Mononuclear cell (primary cell): ENCODE measurements around the gene TBC1D30. TPM values are rescaled to one million over a fixed set of nuclear protein-coding genes. Genes with fewer than 3 reads are reported as not detected.

Experiments used
- H3K27me3 ChIP-seq: 2 replicates; pipeline ENCODE4 v1.6.0; 2011; ENCODE audit warnings: low read length, control low read depth; ENCODE audit not compliant: insufficient read depth
- H3K4me1 ChIP-seq: 2 replicates; pipeline ENCODE4 v1.5.1; 2011; ENCODE audit warnings: mild to moderate bottlenecking, low read length, control low read depth; ENCODE audit not compliant: insufficient read depth
- H3K4me3 ChIP-seq: 2 replicates; pipeline ENCODE4 v1.5.1; 2011; ENCODE audit warnings: mild to moderate bottlenecking, low read length, moderate library complexity
- H3K9me3 ChIP-seq: 2 replicates; pipeline ENCODE4 v1.5.1; 2011; ENCODE audit warnings: low read depth, mild to moderate bottlenecking, control low read depth, low read length
- total RNA-seq: library from RNA; depleted of rRNA; stranded (reverse); fragments of >200 nt; gene quantifications from one replicate; pipeline ENCODE4 v1.2.3, GENCODE V29; 2012

The TBC1D30 gene
- total RNA-seq, 1 donor = 2.4 TPM

DNA sequence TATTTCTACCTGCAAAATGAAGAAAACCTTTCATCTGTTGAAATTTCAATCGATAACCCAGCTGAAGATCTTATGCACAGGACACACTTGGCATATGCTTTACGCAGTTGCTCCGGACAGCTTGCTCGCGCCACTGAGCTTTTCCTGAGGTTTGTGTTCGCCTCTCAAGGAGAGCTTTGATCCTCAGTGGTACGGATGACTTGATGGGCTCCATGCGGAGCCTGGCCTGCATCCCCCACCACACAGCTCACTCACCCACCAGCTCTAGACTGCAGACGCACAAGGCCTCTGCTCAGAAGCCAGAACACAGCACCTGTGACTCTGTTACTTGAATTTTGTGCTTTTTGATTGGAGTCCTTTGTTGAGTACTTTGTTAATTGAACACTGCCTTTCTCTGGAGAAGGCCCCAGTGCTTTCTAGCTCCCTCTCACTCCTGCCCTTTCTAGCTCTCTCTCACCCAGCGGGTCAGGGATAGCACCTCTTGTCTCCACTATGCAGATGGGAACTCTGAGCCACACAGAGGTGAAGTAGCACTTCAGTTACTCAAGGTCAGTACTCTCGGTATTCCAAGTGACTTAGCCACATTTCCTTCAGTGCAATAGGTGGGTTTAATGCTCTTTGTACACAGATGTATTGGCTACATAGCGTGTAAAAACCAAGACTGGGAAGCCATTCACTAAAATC, 52.1 kb downstream of the TBC1D30 start:
- Histone ChIP-seq H3K9me3 (no peaks in the 10 kb centered on the region), H3K4me1 (no peaks in the 10 kb centered on the region), H3K27me3 (no peaks in the 10 kb centered on the region), H3K4me3 (no peak overlapping the region)

DNA sequence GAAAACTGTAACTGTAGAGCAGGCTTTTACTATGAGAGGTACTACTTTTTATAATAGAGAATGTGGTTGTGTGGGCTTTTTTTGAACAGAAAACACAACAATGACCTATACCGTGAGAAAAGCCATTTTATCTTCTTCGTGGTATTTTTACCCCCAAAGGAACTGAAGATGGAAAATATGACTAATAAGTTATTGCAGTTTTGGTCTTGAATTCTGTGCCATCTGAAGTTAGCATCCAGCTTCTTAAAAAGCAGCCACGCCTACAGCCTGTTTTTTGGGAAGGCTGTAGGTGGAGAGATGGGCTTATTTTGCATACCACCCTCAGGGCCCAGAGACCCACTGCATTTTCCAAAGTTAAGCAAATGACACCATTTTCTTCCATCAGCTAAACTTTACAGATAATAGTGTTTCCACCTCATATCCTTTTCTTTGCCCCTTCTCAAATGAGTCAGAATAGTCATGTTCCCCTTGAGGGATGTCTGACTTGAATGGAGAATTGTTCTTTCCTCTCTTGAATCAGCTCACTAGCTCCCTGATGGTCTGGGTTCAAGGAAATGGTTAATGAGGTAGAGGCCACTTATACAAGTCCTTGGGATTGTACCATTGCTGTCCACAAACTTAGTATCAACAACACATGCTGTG, 53.0 kb downstream of the TBC1D30 start:
- Histone ChIP-seq H3K4me3 (no peak overlapping the region), H3K4me1 (no peaks in the 10 kb centered on the region), H3K9me3 (no peaks in the 10 kb centered on the region), H3K27me3 (no peaks in the 10 kb centered on the region)

DNA sequence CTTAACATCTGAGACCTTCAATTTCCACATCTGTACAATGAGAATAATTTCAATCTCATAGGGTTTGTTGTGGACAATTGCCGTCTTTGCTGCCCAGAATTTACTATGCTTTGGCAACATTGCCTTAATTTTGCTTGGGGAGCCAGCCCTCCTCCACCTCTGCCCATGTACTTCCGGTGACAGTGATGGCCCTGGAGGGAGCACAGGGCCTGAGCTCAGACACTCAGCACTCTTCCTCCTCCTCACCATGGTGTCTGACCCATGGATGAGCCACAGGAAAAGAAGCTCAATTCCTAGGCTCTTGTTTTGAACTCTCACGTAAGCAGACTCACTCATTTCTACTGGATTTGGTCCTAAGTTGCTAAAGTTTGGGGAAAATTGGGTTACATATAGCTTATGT, 58.2 kb downstream of the TBC1D30 start:
- Histone ChIP-seq H3K4me3 (no peak overlapping the region), H3K9me3 (no peaks in the 10 kb centered on the region), H3K4me1 (no peaks in the 10 kb centered on the region), H3K27me3 (no peaks in the 10 kb centered on the region)

DNA sequence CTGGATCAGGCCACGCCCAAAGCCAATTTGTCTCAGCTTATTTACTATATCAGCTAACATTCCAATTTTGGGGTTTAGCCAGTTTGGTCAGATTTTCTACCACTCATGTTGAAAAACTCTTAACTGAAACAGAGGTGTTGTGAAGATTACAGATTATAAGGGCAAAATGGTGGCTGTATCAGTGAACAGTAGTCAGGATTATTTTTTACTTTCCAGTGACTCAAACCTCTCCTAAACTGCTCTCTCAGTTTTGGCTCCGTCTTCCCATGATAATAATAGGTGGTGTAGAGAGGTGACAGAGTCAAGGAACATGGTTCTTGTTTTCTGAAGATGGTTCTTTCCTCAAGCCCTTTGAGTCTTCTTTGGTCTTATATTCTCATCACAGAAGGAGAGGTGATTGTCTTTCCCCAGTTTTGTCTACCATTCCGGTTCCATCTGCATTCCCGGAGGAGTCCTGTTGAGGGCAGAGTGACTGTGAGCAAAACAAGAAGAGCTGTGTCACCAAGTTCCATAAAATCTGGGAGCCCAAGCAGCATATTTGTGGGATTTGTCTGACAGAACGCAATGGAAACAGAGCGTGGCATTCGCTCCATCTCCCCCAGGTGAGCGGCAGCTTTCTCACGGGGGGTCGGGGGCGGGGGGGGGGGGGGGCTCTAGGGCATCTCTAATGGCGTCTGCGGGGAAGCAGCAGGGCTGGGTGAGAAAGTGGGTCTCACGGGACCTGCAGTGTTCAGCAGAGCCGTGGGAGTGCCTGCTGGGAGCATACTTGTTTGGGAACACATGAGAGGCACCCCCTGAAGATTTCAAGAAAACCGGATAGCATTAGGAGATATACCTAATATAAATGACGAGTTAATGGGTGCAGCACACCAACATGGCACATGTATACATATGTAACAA, 59.1 kb downstream of the TBC1D30 start:
- no peaks in the 10 kb centered on the region for H3K27me3 ChIP-seq
- no peak overlapping the region for H3K4me3 ChIP-seq
- H3K4me1 ChIP-seq = no peaks in the 10 kb centered on the region
- H3K9me3 ChIP-seq = no peaks in the 10 kb centered on the region

DNA sequence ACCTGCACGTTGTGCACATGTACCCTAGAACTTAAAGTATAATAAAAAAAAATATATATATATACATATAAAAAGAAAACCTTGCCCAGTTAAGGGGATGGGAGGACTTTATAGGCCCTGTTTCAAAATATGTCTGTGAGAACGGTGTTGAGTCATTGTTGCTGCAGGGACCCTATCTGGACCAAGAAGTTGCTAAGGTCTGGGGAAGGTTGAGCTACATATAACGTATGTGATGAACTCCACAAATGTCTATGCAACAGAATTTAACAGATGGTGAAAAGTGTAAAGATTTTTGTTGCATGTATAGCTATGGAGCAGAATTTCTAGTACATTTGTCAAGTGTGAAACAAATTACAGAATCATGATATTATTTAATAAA, 59.7 kb downstream of the TBC1D30 start:
- H3K9me3 ChIP-seq = no peaks in the 10 kb centered on the region
- H3K27me3 ChIP-seq = no peaks in the 10 kb centered on the region
- no peak overlapping the region for H3K4me3 ChIP-seq
- H3K4me1 ChIP-seq = no peaks in the 10 kb centered on the region

DNA sequence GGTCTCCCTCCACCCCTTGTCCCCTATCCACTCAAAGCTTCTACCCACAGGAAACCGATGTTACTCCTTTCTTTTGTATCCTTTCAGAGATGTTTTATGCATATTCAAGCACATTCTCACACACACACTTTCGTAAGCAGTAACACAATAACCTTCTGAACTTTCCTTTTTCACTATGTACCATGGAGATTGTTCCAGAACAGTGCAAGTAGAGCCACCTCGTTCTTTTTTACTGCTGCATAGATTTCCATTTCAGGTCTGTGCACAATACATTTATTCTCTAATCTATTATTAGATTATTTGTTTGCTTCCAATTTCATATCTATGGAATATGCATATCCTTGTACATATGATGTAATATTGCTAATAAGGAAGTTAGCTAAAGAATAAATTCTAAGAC, 60.3 kb downstream of the TBC1D30 start:
- H3K9me3 ChIP-seq = no peaks in the 10 kb centered on the region
- H3K27me3 ChIP-seq = no peaks in the 10 kb centered on the region
- H3K4me1 ChIP-seq = no peaks in the 10 kb centered on the region
- no peak overlapping the region for H3K4me3 ChIP-seq

DNA sequence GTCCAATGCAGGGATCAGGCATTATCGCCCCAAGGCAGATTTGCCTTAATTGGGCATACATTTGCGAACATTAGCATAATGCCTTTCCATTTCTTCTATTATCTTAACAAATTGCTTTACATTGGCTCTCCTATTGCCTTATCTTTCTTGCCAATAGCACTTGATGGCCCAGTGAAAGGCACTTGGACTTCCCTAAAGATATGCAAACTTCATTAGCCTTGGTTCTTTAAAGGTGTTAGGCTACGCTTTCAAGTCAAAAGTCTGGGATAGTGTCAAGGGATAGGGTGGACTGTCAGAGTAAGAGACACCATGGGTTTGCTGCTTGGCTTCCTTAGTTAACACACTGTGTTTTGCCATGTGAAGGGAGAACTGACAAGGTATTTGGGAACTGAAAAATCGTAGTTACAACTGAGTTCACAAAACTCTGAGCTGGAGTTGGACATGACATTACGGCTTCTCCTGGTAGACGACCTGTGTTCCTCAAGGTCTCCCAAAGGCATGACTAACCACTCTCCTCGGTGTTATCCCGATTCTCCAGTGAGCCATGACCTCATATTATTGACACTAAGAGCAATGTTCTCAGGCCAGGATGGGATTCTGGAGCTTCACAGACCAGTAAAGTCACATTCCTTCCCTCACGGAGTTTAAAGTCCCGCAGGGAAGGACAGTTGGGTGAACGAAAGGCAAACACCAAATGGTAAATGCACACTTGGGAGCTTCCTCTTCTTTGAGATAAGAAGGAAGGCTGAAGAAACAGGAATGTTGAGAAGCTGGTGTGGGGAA, 65.2 kb downstream of the TBC1D30 start:
- H3K4me3 ChIP-seq = no peak overlapping the region
- H3K9me3 ChIP-seq = no peaks in the 10 kb centered on the region
- no peaks in the 10 kb centered on the region for H3K4me1 ChIP-seq
- peaks cover 9% of the 10 kb centered on the region for H3K27me3 ChIP-seq

DNA sequence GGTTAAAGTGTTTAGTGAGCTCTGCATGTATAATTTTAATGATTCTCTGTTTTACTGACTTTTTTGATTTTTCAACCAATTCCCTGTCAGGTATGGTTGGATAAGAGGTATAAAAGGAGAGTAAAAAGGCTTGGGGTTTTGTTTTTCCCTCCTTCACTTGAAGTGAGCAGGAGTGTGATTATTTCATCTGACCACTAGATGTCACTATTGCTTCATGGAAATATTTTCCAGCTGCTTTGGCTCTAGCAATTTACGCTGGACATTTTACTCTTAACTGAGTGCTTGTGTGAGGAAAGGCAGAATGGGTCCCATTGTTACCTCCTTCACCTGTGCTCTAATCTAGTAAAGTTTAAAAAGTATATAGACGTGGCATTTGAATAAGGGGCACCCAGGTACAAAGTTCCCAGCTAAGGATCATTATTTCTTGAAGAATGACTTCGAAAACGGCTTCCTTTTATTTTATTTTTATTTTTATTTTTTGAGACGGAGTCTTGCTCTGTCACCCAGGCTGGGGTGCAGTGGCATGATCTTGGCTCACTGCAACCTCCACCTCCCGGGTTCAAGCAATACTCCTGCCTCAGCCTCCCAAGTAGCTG, 66.5 kb downstream of the TBC1D30 start:
- Histone ChIP-seq H3K4me3 (no peak overlapping the region), H3K9me3 (no peaks in the 10 kb centered on the region), H3K4me1 (no peaks in the 10 kb centered on the region), H3K27me3 (peaks cover 16% of the 10 kb centered on the region)

DNA sequence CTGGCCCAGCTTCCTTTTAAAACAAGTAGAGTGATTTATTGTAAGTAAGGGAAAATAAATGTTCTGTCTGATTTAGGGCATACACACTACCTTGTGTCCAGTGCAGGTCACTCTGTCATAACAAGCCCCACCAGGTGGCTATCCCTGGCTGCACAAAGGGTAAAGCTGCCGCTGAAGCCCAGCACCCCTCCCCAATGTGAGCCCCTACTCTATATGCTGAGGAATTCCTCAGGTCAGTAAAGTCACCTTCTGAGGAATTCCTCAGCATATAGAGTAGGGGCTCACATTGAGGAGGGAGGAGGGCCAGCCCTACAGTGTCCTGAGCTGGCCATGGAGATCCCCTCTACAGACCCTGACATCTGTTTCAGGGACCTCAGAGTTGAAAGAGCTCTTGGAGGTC, 67.2 kb downstream of the TBC1D30 start:
- Histone ChIP-seq H3K4me3 (no peak overlapping the region), H3K27me3 (peaks cover 16% of the 10 kb centered on the region), H3K9me3 (no peaks in the 10 kb centered on the region), H3K4me1 (no peaks in the 10 kb centered on the region)

DNA sequence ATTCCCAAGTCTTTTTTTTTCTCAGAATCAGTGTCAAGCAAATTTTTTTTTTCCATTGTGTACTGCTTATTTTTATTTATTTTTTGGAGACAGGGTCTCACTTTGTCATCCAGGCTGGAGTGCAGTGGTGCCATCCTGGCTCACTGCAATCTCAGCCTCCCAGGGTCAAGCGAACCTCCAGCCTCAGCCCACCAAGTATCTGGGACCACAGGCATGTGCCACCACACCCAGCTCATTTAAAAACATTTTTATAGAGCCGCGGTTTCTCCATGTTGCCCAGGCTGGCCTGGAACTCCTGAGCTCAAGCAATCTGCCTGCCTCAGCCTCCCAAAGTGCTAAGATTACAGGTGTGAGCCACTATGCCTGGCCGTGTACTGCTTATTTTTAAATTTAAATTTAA, 68.1 kb downstream of the TBC1D30 start:
- Histone ChIP-seq H3K9me3 (no peaks in the 10 kb centered on the region), H3K4me3 (no peak overlapping the region), H3K27me3 (peaks cover 16% of the 10 kb centered on the region), H3K4me1 (no peaks in the 10 kb centered on the region)

DNA sequence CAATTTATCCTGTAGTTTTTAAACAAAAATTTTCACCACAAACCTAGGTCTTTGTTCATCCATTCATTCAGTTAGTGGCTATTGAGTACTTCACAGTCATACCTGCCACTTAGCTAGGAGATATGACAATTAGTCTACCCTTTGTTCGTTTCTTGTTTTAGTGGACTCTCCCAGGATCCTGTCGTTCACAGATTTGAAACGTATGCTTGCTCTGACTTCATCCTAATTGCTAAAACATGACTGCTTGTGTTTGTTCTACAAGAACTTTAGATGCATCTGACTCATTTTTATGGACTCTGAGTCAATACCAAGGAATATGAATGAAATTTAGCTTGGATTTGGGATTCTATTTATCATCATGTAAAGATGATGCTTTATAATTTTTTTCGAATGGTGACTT, 69.5 kb downstream of the TBC1D30 start:
- Histone ChIP-seq H3K9me3 (no peaks in the 10 kb centered on the region), H3K4me3 (no peak overlapping the region), H3K4me1 (no peaks in the 10 kb centered on the region), H3K27me3 (peaks cover 18% of the 10 kb centered on the region)

DNA sequence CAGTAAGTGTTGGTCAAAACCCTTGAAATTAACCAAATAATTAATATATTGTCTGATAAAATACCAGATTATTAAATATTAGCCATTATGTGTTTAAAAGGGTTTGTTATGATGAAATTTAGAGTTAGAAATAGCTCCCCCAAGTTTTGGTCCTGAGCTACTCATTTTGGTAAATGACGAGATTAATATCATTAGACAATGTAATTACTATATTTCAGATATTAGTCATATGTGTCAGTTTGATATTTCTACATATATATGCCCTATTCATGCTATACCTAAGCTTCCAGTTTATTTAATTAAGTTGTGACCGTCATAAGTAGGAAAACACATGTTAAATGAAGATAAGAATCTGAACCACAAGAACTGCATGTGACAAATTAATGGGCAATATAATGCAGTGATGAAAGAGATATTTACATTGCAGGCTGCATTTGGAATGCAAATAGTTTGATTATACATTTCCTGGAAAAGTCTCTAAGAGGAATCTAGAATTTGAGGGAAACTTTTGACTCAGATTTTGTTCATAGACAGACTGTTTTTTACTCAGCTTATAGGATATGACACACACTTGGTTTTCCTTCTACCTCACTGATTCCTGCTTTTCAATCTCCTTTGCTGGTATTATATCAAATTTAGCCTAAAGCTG, 70.5 kb downstream of the TBC1D30 start:
- no peak overlapping the region for H3K4me3 ChIP-seq

DNA sequence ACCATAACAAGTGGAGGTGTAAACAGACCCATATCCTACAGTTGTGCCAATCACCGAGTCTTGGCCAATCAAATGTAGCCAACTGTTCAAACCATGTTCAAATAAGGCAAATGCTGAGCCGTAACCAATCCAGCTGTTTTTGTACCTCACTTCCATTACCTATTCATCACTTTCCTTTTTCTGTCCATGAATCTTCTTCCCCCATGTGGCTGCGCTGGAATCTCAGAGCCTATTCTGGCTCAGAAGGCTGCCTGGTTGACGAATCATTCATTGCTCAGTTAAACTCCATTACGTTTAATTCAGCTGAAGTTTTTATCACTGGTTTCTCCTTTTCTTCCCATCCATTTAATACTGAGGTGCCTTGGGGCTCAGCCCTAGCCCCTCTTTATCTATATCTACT, 71.1 kb downstream of the TBC1D30 start:
- no peaks in the 10 kb centered on the region for H3K4me1 ChIP-seq
- H3K9me3 ChIP-seq = no peaks in the 10 kb centered on the region
- H3K27me3 ChIP-seq = peaks cover 16% of the 10 kb centered on the region
- no peak overlapping the region for H3K4me3 ChIP-seq

More for the DNA sequence above, 70.5 kb downstream of the TBC1D30 start:
- H3K27me3 ChIP-seq = peaks cover 18% of the 10 kb centered on the region
- H3K4me1 ChIP-seq = no peaks in the 10 kb centered on the region
- no peaks in the 10 kb centered on the region for H3K9me3 ChIP-seq

DNA sequence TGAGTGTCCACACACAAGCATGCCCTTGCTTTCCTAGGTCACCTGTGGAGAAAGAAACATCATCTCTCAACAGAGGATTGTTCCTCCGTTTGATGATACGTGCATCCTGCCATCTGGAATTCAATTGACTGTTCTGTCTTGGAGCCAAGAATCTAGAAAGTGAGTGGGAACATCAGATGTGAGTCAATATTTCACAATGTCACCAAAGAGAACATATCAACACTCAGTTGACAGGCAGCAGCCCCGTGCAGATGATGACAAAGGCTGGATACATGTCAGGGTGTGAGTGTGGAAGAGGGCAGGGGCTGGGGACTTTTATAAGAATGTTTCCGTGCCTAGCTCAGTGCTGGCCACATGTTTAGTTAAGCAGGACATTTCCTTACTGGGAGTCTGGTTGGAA, 76.1 kb downstream of the TBC1D30 start:
- H3K4me1 ChIP-seq = no peaks in the 10 kb centered on the region
- H3K27me3 ChIP-seq = peaks cover 5% of the 10 kb centered on the region
- H3K4me3 ChIP-seq = no peak overlapping the region
- no peaks in the 10 kb centered on the region for H3K9me3 ChIP-seq
